WTC11 (cell line): ENCODE measurements around the gene JKAMP. TPM values are rescaled to one million over a fixed set of nuclear protein-coding genes. Genes with fewer than 3 reads are reported as not detected.

Experiments
- ATAC-seq: fragments of 200-7000 bp; cut with Tn5 transposase; 2 replicates; pipeline ENCODE4 v1.10.0; 2021; ENCODE audit warnings: mild to moderate bottlenecking, moderate library complexity
- CTCF ChIA-PET: fragments of 300-600 bp; sonication (Branson Sonifier 250); formaldehyde crosslinking; loops from one replicate; lab custom pipeline; 2021; ENCODE audit warnings: antibody characterized with exemption; lab: Charles Lee
- POLR2A ChIA-PET: fragments of 350-600 bp; sonication (Branson Sonifier 250); formaldehyde crosslinking; loops from one replicate; lab custom pipeline; 2021; ENCODE audit warnings: antibody characterized with exemption; lab: Charles Lee
- DNase-seq: peaks from one replicate; pipeline ENCODE4 v3.0.0; 2021; ENCODE audit warnings: low spot score
- H3K27ac Mint-ChIP-seq: 2 replicates; pipeline ENCODE4 v1.8.0; 2021; ENCODE audit warnings: mixed read lengths
- H3K27me3 Mint-ChIP-seq: 2 replicates; pipeline ENCODE4 v1.8.0; 2021; ENCODE audit warnings: low read depth, mild to moderate bottlenecking, moderate library complexity, mixed read lengths
- H3K36me3 Mint-ChIP-seq: 2 replicates; pipeline ENCODE4 v1.8.0; 2021; ENCODE audit warnings: mixed read lengths
- H3K4me1 Mint-ChIP-seq: 2 replicates; pipeline ENCODE4 v1.8.0; 2022; ENCODE audit warnings: mixed read lengths
- H3K4me3 Mint-ChIP-seq: 2 replicates; pipeline ENCODE4 v1.8.0; 2021; ENCODE audit warnings: mild to moderate bottlenecking, moderate library complexity, mixed read lengths
- H3K9me3 Mint-ChIP-seq: 2 replicates; pipeline ENCODE4 v1.8.0; 2021; ENCODE audit warnings: mixed read lengths
- AFF4 ChIP-seq: sonication (generic); formaldehyde crosslinking; IDR thresholded peaks from 2 replicates; pipeline ENCODE4 v1.8.1; 2023; ENCODE audit warnings: mild to moderate bottlenecking, missing genetic modification reagents, borderline replicate concordance
- CBFB ChIP-seq: sonication (generic); formaldehyde crosslinking; IDR thresholded peaks from 2 replicates; pipeline ENCODE4 v1.8.1; 2022; ENCODE audit warnings: mild to moderate bottlenecking, low read depth, missing genetic modification reagents
- CREM ChIP-seq: sonication (generic); formaldehyde crosslinking; IDR thresholded peaks from 2 replicates; pipeline ENCODE4 v1.8.1; 2022; ENCODE audit warnings: mild to moderate bottlenecking, missing genetic modification reagents, moderate library complexity
- CTCF ChIP-seq: fragments of 200-600 bp; IDR thresholded peaks from 2 replicates; pipeline ENCODE4 v1.8.0; 2022; ENCODE audit warnings: antibody characterized with exemption
- E2F4 ChIP-seq: sonication (generic); formaldehyde crosslinking; IDR thresholded peaks from 2 replicates; pipeline ENCODE4 v1.8.1; 2022; ENCODE audit warnings: low read depth, mild to moderate bottlenecking, moderate library complexity, missing genetic modification reagents, borderline replicate concordance
- ETV6 ChIP-seq: sonication (generic); formaldehyde crosslinking; IDR thresholded peaks from 2 replicates; pipeline ENCODE4 v1.8.1; 2022; ENCODE audit warnings: mild to moderate bottlenecking, missing genetic modification reagents
- FOXK1 ChIP-seq: sonication (generic); formaldehyde crosslinking; IDR thresholded peaks from 2 replicates; pipeline ENCODE4 v1.8.0; 2022; ENCODE audit warnings: mild to moderate bottlenecking, moderate library complexity, missing genetic modification reagents
- IRF1 ChIP-seq: sonication (generic); formaldehyde crosslinking; IDR thresholded peaks from 2 replicates; pipeline ENCODE4 v1.8.0; 2023; ENCODE audit warnings: missing genetic modification reagents
- NFE2L1 ChIP-seq: sonication (generic); formaldehyde crosslinking; IDR thresholded peaks from 2 replicates; pipeline ENCODE4 v1.8.1; 2023; ENCODE audit warnings: missing genetic modification reagents
- NFYB ChIP-seq: sonication (generic); formaldehyde crosslinking; conservative IDR thresholded peaks from 2 replicates; pipeline ENCODE4 v1.8.0; 2022; ENCODE audit warnings: low read depth, missing genetic modification reagents
- OVOL2 ChIP-seq: fragments of 250-450 bp; sonication (Bioruptor Pico); IDR thresholded peaks from 2 replicates; pipeline ENCODE4 v1.9.0; 2021; ENCODE audit warnings: mild to moderate bottlenecking, borderline replicate concordance
- PRRX2 ChIP-seq: fragments of 250-450 bp; sonication (Bioruptor Pico); IDR thresholded peaks from 2 replicates; pipeline ENCODE4 v1.8.0; 2021; ENCODE audit warnings: mild to moderate bottlenecking
- RELA ChIP-seq: sonication (generic); formaldehyde crosslinking; IDR thresholded peaks from 2 replicates; pipeline ENCODE4 v1.8.1; 2022; ENCODE audit warnings: missing genetic modification reagents, mild to moderate bottlenecking, borderline replicate concordance
- TCF7 ChIP-seq: sonication (generic); formaldehyde crosslinking; IDR thresholded peaks from 2 replicates; pipeline ENCODE4 v1.8.0; 2022; ENCODE audit warnings: mild to moderate bottlenecking, low read depth, missing genetic modification reagents, moderate library complexity
- TEAD4 ChIP-seq: sonication (generic); formaldehyde crosslinking; IDR thresholded peaks from 2 replicates; pipeline ENCODE4 v1.8.0; 2022; ENCODE audit warnings: mild to moderate bottlenecking, missing genetic modification reagents
- USF1 ChIP-seq: sonication (generic); formaldehyde crosslinking; IDR thresholded peaks from 2 replicates; pipeline ENCODE4 v1.8.0; 2022; ENCODE audit warnings: mild to moderate bottlenecking, missing genetic modification reagents
- ZBTB21 ChIP-seq: sonication (generic); formaldehyde crosslinking; IDR thresholded peaks from 2 replicates; pipeline ENCODE4 v1.8.1; 2023; ENCODE audit warnings: mild to moderate bottlenecking, missing genetic modification reagents, borderline replicate concordance
- ZNF138 ChIP-seq: sonication (generic); formaldehyde crosslinking; conservative IDR thresholded peaks from 2 replicates; pipeline ENCODE4 v1.8.1; 2022; ENCODE audit warnings: mild to moderate bottlenecking, moderate library complexity, missing genetic modification reagents
- ZNF219 ChIP-seq: sonication (generic); formaldehyde crosslinking; IDR thresholded peaks from 2 replicates; pipeline ENCODE4 v1.8.0; 2023; ENCODE audit warnings: missing genetic modification reagents, mild to moderate bottlenecking, borderline replicate concordance
- total RNA-seq: library from RNA; stranded (reverse); gene quantifications from 3 replicates; pipeline ENCODE4 v1.2.3, GENCODE V29; 2021
- TF ChIP-seq, protein P1 (sequence below): sonication (generic); formaldehyde crosslinking; IDR thresholded peaks from 2 replicates; pipeline ENCODE4 v1.8.0; 2022; ENCODE audit warnings: mild to moderate bottlenecking, missing genetic modification reagents
- TF ChIP-seq, protein P2 (sequence below): fragments of 250-450 bp; sonication (Bioruptor Pico); IDR thresholded peaks from 2 replicates; pipeline ENCODE4 v1.8.0; 2021; ENCODE audit warnings: mild to moderate bottlenecking
- TF ChIP-seq, protein P3 (sequence below): sonication (generic); formaldehyde crosslinking; IDR thresholded peaks from 2 replicates; pipeline ENCODE4 v1.8.0; 2022; ENCODE audit warnings: mild to moderate bottlenecking, missing genetic modification reagents

Gene JKAMP
- total RNA-seq, 1 experiment from 2014 or later, result 33.2 TPM

GRCh38 chr14:59509101-59509500 is 24.8 kb downstream of the JKAMP start:
- POLR2A ChIA-PET, result no interaction called here
- Mint-ChIP-seq H3K27ac (no peak overlapping the region), H3K9me3 (peaks cover 12% of the 10 kb centered on the region), H3K4me1 (peaks cover 10% of the 10 kb centered on the region), H3K4me3 (no peak overlapping the region), H3K27me3 (peaks cover 3% of the 10 kb centered on the region; the same call in 1 of the 2 replicates), H3K36me3 (peaks cover 11% of the 10 kb centered on the region)
- no peak for TF ChIP-seq RELA (CRISPR knock-in tag)
- no peak for TF ChIP-seq ZNF219 (CRISPR knock-in tag)
- TF ChIP-seq, protein P1, sequence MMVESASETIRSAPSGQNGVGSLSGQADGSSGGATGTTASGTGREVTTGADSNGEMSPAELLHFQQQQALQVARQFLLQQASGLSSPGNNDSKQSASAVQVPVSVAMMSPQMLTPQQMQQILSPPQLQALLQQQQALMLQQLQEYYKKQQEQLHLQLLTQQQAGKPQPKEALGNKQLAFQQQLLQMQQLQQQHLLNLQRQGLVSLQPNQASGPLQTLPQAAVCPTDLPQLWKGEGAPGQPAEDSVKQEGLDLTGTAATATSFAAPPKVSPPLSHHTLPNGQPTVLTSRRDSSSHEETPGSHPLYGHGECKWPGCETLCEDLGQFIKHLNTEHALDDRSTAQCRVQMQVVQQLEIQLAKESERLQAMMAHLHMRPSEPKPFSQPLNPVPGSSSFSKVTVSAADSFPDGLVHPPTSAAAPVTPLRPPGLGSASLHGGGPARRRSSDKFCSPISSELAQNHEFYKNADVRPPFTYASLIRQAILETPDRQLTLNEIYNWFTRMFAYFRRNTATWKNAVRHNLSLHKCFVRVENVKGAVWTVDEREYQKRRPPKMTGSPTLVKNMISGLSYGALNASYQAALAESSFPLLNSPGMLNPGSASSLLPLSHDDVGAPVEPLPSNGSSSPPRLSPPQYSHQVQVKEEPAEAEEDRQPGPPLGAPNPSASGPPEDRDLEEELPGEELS, result no peak
- no peak for TF ChIP-seq CTCF
- TF ChIP-seq NFYB (CRISPR knock-in tag), result no peak
- TF ChIP-seq PRRX2, result no peak
- no peak for TF ChIP-seq E2F4
- no peak for TF ChIP-seq TCF7 (CRISPR knock-in tag)
- TF ChIP-seq TEAD4 (CRISPR knock-in tag), result no peak
- TF ChIP-seq IRF1 (CRISPR knock-in tag), result no peak
- no peak for TF ChIP-seq CREM (CRISPR knock-in tag)
- TF ChIP-seq, protein P2, sequence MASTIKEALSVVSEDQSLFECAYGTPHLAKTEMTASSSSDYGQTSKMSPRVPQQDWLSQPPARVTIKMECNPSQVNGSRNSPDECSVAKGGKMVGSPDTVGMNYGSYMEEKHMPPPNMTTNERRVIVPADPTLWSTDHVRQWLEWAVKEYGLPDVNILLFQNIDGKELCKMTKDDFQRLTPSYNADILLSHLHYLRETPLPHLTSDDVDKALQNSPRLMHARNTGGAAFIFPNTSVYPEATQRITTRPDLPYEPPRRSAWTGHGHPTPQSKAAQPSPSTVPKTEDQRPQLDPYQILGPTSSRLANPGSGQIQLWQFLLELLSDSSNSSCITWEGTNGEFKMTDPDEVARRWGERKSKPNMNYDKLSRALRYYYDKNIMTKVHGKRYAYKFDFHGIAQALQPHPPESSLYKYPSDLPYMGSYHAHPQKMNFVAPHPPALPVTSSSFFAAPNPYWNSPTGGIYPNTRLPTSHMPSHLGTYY (CRISPR knock-in tag), result no peak
- no peak for TF ChIP-seq CBFB (CRISPR knock-in tag)
- no peak for TF ChIP-seq USF1 (CRISPR knock-in tag)
- TF ChIP-seq FOXK1 (CRISPR knock-in tag), result no peak
- no peak for DNase-seq
- no peak for ATAC-seq
- CTCF ChIA-PET, result interaction anchor here (6.6 kb wide), 1 partner anchor 68 kb away, joined by 84 read pairs; the partner anchor contains the start of gene CCDC175

GRCh38 chr14:59510001-59510400 is 25.7 kb downstream of the JKAMP start:
- POLR2A ChIA-PET, result no interaction called here
- no peak overlapping the region for H3K4me3 Mint-ChIP-seq
- H3K27ac Mint-ChIP-seq, result no peak overlapping the region
- TF ChIP-seq ETV6, result no peak
- TF ChIP-seq CTCF, result no peak
- TF ChIP-seq ZNF138, result no peak
- TF ChIP-seq AFF4, result no peak
- TF ChIP-seq, protein P3, sequence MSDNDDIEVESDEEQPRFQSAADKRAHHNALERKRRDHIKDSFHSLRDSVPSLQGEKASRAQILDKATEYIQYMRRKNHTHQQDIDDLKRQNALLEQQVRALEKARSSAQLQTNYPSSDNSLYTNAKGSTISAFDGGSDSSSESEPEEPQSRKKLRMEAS (CRISPR knock-in tag), result no peak
- no peak for TF ChIP-seq NFE2L1 (CRISPR knock-in tag)
- no peak for TF ChIP-seq OVOL2 (CRISPR knock-in tag)
- TF ChIP-seq ZBTB21 (CRISPR knock-in tag), result no peak

More at GRCh38 chr14:59510001-59510400, 25.7 kb downstream of the JKAMP start:
- Mint-ChIP-seq H3K27me3 (peaks cover 10% of the 10 kb centered on the region), H3K4me1 (peaks cover 10% of the 10 kb centered on the region), H3K9me3 (peaks cover 21% of the 10 kb centered on the region), H3K36me3 (peaks cover 16% of the 10 kb centered on the region)
- CTCF ChIA-PET, result interaction anchor here (0.9 to 6.6 kb wide), 3 partner anchors 61 to 388 kb away, joined by 4 to 84 read pairs (median 15); partner anchors contain the start of gene CCDC175
- ATAC-seq, result no peak
- DNase-seq, result no peak
